ENCODE measurements around the gene PAX7.

DNA sequence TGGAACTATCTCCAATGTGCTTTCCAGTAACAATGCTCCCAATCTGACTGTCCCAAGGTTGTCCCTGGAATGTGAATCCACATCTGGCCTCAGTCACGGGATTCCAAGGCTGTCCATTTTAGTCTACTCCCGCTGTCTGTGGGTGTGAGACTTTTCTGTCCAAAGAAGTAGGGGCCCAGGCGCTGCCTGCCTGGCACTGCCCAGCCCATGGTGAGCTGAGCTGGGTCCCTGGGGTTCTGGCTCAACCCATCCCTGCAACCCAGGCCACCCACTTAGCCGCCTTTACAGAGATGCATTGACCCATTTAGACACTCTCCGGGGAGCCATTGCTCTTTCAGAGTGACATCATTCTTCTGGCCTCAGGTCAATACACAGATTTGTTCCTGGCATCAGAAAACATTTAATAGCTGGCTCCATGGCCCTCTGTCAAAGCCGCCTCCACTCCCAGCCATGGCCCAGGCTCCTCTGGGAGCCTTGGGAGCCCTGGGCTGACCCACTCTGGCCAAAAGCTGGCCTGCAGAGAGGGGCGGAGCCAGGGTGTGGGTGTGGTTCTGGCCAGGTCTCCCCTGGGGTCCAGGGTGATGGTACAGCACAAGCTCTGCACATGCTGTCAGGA is 47.2 kb upstream of the PAX7 start:
- no peak for TF ChIP-seq POLR2A (IDR thresholded peaks at IDR 0.05; ENCODE audit: low read depth)
- TF ChIP-seq, protein P1, sequence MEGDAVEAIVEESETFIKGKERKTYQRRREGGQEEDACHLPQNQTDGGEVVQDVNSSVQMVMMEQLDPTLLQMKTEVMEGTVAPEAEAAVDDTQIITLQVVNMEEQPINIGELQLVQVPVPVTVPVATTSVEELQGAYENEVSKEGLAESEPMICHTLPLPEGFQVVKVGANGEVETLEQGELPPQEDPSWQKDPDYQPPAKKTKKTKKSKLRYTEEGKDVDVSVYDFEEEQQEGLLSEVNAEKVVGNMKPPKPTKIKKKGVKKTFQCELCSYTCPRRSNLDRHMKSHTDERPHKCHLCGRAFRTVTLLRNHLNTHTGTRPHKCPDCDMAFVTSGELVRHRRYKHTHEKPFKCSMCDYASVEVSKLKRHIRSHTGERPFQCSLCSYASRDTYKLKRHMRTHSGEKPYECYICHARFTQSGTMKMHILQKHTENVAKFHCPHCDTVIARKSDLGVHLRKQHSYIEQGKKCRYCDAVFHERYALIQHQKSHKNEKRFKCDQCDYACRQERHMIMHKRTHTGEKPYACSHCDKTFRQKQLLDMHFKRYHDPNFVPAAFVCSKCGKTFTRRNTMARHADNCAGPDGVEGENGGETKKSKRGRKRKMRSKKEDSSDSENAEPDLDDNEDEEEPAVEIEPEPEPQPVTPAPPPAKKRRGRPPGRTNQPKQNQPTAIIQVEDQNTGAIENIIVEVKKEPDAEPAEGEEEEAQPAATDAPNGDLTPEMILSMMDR (IDR thresholded peaks at IDR 0.05), result no peak
